ENCODE results near the gene MEOX2.

DNA sequence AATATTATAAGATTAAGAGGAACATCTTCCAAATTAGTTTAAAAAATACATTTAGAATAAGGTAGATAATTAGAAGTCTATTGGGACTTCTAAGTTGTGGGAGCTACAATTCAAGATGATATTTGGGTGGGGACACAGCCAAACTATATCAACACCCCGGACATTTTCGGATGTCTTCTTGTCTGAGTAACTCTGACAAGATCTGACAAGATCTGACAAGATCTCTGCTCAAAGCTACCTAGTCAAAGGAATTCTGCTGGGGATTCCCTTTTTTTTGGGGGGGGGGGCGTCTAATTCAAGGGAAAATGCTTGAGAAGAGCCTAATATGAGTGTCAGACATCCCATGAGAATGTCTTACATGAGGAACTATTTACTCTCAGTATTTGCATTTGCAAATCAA, 119.4 kb downstream of the MEOX2 start:
- TF ChIP-seq, protein P1, sequence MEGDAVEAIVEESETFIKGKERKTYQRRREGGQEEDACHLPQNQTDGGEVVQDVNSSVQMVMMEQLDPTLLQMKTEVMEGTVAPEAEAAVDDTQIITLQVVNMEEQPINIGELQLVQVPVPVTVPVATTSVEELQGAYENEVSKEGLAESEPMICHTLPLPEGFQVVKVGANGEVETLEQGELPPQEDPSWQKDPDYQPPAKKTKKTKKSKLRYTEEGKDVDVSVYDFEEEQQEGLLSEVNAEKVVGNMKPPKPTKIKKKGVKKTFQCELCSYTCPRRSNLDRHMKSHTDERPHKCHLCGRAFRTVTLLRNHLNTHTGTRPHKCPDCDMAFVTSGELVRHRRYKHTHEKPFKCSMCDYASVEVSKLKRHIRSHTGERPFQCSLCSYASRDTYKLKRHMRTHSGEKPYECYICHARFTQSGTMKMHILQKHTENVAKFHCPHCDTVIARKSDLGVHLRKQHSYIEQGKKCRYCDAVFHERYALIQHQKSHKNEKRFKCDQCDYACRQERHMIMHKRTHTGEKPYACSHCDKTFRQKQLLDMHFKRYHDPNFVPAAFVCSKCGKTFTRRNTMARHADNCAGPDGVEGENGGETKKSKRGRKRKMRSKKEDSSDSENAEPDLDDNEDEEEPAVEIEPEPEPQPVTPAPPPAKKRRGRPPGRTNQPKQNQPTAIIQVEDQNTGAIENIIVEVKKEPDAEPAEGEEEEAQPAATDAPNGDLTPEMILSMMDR (IDR thresholded peaks at IDR 0.05), result no peak
- TF ChIP-seq EZH2 (IDR thresholded peaks at IDR 0.05), result no peak
